GM19455 (cell line): ENCODE measurements around the gene FRMD5.
"Not testable (repeated sequence)": the region's sequence is repeated elsewhere in the genome, so short reads cannot be mapped to it uniquely, and the experiment has no call there.

Experiments
- ATAC-seq: cut with Tn5 transposase; IDR thresholded peaks from one replicate; pipeline ENCODE4 v1.9.1; 2021; ENCODE audit not compliant: unreplicated experiment

The FRMD5 gene

DNA sequence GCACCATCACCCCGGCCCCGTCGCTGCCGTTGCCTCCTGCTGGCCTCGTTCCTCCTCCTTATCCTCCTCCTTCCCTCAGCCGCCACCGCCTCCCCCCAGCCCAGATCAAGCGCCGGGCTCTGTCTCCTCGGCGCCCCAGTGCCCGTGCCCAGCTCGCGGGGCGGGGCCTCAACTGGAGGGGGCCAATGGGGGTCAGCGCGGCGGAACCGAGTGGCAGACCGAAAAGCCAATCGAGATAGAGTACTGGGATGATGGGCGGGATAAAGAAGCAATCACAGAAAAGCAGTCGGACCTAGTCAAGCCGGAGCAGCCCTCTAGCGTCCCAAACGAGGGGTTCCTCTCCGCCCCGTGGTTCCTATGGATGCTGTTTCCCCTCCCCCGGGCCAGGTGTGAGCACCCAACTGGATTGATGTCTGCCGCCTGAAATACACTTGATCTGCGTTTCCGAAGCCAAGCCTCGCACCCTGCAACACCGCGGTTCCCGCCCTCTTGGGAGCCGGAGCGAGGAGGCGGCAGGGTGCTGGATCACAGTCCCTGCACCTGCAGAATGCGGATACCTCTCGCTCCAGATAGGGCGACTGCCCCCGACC is at the start of gene FRMD5:
FRMD5 (minus strand) TSS at position 121 of the 590 bp plus-strand sequence.
- peak; percentile 96 for ATAC-seq

DNA sequence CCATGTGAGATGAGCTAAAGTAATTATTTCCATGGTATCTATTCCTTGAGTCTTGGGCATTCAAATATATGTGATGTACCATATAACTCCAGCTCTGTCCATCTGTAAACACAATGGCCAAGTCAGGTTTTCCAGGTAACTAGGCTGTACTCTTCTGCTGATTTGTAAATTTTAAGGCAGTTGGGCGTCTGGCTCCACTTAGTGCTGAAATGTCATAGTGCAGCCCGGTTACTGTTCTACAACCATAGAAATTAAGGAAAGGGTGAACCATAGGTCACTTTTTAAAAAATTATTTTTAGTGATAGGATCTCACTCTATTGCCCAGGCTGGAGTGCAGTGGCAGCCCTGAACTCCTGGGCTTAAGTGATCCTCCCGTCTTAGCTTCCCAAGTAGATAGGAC is 48.8 kb upstream of the FRMD5 start:
- no peak for ATAC-seq

DNA sequence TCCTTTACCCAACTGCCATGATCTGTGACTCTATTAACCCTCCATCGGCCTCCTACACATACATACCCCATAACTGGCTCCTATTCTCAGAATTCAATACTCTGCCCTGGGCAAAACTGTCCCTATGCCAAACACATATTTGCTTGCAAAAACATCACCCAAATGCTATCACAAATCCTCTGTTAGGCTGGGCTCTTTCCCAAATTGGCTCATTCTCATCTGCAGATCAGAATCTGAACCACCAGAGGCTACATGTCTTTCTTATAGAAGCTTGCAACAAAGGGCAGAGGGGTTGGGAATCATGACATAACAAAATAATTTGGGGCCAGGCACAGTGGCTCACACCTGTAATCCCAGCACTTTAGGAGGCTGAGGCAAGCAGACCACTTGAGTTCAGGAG is 48.1 kb upstream of the FRMD5 start:
- no peak for ATAC-seq

DNA sequence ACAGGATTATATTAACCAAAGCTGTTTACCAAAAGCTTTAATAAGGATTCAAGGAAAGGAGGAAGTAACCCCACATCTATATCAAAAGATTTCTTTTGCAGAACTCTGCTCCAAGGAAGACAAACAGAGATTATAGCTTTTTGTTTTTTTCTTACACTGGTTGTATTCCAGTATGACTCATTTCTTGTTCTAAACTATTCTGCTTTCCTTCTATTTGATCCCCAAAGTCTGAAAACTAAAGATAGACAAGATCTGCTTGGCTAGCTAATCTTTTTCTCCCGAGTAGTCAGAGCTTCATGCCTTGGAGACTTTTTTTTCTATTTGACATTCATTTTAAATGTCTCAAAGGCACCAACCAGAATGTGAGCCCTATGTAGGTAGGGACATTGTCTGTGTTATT is 36.8 kb upstream of the FRMD5 start:
- ATAC-seq = no peak

GRCh38 chr15:44229301-44229700 is 34.2 kb upstream of the FRMD5 start:
- ATAC-seq = not testable (repeated sequence)

DNA sequence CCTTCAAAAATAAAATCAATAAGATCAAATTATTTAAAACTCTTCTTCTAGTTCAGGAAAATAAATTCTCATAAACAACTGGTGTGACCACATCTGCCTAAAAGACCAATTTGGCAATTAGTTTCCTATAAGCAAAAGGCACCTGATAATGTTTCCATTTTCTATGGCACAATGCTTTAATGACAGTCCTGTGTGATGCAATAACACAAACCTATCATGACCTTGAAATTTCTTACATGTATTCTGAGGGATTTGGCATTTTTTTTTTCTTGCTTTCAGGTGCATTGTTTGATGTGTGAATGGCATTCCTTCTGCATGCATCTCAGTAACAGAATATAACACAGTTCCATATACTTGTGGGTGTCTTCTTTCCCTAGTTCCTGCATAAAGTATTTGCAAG is 32.5 kb upstream of the FRMD5 start:
- ATAC-seq = no peak

DNA sequence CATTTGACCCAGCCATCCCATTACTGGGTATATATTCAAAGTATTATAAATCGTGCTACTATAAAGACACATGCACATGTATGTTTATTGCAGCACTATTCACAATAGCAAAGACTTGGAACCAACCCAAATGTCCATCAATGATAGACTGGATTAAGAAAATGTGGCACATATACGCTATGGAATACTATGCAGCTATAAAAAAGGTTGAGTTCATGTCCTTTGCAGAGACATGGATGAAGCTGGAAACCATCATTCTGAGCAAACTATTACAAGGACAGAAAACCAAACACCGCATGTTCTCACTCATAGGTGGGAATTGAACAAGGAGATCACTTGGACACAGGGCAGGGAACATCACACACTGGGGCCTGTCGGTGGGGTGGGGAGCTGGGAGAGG is 31.9 kb upstream of the FRMD5 start:
- ATAC-seq = not testable (repeated sequence)

- ATAC-seq = no peak
Measured at GRCh38 chr15:44222478-44222877, 27.4 kb upstream of the FRMD5 start.

DNA sequence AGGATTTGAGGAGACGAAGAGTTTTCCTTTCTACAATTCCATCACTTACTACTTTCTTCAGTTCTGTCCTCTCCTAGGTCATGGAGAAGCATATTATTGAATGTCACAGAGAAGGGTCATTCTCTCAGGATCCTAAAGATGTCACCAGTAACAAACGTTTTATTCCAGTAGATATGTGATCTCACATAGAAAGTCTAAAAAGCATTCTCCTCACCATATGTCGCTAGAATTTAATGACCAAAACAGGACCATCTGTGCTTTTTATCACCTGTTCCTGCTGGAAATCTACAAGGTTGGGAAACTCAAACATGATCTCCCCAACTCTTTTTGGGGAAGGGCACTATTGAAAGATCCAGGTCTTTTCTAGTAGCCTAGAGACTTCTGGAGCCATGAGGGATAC is 24.0 kb upstream of the FRMD5 start:
- no peak for ATAC-seq

DNA sequence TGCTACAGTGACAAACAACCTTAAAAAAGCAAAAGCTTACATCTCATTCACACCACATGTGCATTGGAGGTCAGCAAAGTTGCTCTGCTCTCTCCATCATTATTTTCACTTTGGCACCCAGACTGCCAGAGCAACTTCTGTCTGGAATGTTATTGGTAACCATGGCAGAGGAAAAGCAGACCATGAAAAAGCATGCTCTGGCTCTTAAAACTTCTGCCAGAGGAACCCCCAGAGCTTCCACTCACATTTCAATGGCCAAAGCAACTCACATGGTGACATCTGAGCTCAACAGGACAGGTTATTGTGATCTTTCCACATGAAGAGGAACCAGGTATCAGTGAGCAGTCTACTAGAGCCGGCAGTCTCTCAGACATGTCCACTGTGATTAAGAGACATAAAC is 21.9 kb upstream of the FRMD5 start:
- no peak for ATAC-seq

DNA sequence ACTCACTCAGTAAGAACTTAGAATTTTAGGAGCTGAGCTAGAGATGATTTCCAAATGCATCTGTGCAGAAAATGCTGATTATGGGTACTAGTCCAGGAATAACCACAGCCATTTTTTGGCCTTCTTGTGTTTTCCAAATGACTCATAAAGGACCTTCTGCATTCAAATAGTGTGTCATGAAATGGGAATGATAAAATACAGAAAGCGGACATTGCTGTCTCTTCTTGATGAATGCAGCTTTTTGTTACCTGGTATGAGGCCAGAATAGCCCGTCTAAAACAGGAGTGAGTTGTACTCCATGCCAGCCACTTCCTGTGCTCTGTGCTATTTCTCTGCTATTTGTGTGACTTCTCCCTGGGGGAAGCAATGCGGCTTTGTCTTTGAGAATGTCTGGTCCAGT is 20.5 kb upstream of the FRMD5 start:
- no peak for ATAC-seq

DNA sequence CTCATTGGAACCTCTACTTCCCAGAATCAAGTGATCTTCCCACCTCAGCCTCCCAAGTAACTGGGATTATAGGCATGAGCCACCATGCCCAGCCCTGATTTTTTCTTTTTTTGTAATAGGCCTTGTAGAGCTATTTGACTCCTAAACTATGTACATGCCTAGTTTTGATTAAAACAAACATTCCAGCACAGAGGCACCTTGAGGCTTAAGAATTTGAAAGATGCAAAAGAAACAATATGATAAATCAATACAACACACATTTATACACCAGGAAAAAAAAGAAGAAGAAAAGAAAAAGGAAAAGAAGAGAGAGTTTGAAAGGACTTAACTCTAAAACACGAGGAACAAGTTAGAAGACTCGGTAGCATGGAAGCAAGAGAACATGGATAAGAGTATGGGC is 13.9 kb upstream of the FRMD5 start:
- no peak for ATAC-seq

- ATAC-seq = no peak
Measured at GRCh38 chr15:44207643-44208042, 12.6 kb upstream of the FRMD5 start.

- no peak for ATAC-seq
Measured at GRCh38 chr15:44199393-44199792, 4.3 kb upstream of the FRMD5 start.

DNA sequence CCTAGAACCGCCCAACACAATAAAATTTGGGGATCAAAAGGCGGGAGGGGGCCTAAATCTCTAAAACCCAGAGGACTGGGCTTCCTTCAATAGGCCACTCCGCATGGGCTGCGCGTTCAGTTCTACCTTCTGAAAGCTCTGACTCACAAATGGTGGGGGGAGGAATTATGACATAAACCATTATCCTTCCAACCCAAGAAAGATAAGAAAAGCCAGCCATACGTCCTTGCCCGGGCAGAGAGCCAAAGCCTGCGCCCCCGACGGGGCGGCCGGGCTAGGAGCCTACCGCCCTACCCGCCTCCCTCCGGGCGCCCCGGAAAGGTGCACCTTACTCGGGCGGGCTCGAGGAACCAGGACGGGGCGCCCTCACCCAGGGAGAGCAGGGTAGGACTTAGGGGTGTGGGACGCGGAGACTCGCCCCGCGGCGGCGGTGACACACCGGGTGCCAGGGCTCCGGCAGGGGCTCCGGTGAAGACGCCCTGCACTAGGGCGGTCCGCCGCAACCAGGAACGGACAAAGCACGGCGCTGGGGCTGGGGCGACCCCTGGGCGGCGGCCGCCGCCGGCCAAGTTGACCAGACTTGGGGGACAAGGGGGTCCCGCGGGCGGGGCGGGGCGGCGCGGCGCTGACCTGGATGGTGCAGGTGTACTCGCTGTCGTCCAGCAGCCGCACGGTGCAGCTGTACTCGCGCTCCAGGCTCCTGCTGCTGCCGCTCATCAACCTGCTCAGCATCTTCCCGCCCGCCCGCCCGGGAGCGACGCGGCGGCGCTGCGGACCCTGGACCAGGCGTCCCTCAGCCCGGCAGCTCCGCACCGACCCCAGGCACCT is 534 bp downstream of the FRMD5 start:
- peak; percentile 29 for ATAC-seq

GRCh38 chr15:44193651-44194322 is 1.3 kb downstream of the FRMD5 start:
- ATAC-seq = no peak

DNA sequence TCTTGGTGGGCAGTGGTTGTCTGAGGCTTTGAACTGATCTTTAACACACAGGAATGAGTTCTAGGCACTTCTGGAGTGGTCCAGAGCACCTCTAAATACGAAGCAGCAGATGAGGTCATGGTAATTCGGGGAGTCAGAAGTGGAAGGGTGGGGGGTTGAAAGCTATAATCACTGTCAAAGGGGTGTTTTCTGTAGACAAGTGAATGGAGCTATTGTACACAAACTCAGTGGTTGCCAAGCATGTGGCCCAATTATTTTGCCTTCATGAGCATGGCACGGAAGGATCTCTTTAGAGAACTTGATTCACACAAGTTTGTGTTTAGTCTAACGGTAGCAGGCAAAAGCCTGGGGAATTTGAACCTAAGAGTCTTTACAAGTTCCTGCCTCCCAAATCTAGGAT is 6.3 kb downstream of the FRMD5 start:
- no peak for ATAC-seq

- no peak for ATAC-seq
Measured at GRCh38 chr15:44186705-44187104, 8.4 kb downstream of the FRMD5 start.

- no peak for ATAC-seq
Measured at GRCh38 chr15:44183363-44183762, 11.7 kb downstream of the FRMD5 start.

DNA sequence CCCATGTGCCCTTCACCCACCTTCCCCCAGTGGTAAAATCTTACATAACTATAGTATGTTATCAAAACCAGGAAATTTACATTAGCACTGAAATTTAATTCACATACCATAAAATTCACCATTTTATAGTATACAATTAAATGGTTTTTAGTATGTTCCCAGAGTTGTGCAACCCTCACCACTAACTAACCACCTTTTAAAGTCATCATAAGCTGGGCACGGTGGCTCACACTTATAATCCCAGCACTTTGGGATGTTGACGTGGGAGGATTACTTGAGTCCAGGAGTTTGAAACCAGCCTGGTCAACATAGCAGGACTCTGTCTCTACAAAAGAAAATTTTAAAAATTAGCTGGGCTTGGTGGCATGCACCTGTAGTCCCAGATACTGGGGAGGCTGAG is 13.7 kb downstream of the FRMD5 start:
- no peak for ATAC-seq

GRCh38 chr15:44177139-44177538 is 17.9 kb downstream of the FRMD5 start:
- no peak for ATAC-seq

DNA sequence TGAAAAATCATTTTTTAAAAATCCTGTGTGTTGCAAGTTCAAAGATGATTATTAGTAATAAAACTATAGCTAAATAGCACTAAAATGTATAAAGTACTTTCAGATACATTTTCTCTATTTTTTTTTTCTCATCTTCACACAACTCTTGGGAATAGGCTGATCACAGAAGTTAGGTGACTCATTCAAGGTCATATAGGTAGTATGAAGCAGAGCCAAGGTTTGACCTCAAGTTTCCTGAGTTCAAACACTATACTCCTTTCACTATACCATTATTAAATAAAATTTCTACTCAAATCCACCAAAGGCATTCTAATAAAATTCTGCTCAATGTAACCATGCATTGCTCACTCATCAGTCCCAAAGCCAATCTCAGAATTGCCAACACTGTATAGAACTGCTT is 21.3 kb downstream of the FRMD5 start:
- no peak for ATAC-seq
